Femur (tissue), 1 donor: ENCODE measurements around the gene TMC4.

ENCODE experiments used
- DNase-seq: peaks from one replicate; pipeline ENCODE4 v3.0.0-alpha.2; 2017

TMC4 gene

GRCh38 chr19:54127688-54128440 is 45.1 kb downstream of the TMC4 start:
- DNase-seq: no peak

- DNase-seq: no peak
Measured at GRCh38 chr19:54125713-54126112, 47.2 kb downstream of the TMC4 start.

GRCh38 chr19:54124393-54124792 is 48.6 kb downstream of the TMC4 start:
- DNase-seq: no peak

GRCh38 chr19:54123682-54124081 is 49.3 kb downstream of the TMC4 start:
- DNase-seq: no peak

- no peak for DNase-seq
Measured at GRCh38 chr19:54121259-54121658, 51.7 kb downstream of the TMC4 start.

- peak; percentile 97 for DNase-seq
Measured at GRCh38 chr19:54115109-54116063, 57.6 kb downstream of the TMC4 start, which contains the start of the genes PRPF31 and TFPT. PRPF31 (plus strand) TSS chr19:54115754; CDS start chr19:54118279, 2,525 bp downstream. TFPT (minus strand) TSS chr19:54115657; CDS start chr19:54115269, 388 bp downstream.

GRCh38 chr19:54114340-54115108 is 58.4 kb downstream of the TMC4 start:
- no peak for DNase-seq
